ENCODE measurements around the gene CYP3A7.

DNA sequence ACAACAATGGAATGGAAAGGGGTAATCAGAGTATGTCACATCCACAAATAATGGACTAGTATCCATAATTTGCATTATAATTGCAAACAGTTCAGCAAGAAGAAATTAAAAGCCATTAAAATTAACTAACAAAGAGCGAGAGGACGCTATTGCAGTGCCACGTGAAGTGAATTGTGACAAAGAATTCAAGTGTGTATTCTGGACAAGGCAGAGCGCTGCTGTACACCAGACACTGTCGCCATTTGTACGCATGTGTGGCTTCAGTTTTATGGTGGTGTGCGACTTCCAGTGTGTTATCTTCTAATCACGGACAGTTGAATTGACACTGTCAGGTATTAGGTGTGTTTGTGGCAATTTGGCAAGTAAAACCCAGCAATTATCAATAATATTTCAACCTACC, 66.5 kb downstream of the CYP3A7 start:
- TF ChIP-seq, protein P1, sequence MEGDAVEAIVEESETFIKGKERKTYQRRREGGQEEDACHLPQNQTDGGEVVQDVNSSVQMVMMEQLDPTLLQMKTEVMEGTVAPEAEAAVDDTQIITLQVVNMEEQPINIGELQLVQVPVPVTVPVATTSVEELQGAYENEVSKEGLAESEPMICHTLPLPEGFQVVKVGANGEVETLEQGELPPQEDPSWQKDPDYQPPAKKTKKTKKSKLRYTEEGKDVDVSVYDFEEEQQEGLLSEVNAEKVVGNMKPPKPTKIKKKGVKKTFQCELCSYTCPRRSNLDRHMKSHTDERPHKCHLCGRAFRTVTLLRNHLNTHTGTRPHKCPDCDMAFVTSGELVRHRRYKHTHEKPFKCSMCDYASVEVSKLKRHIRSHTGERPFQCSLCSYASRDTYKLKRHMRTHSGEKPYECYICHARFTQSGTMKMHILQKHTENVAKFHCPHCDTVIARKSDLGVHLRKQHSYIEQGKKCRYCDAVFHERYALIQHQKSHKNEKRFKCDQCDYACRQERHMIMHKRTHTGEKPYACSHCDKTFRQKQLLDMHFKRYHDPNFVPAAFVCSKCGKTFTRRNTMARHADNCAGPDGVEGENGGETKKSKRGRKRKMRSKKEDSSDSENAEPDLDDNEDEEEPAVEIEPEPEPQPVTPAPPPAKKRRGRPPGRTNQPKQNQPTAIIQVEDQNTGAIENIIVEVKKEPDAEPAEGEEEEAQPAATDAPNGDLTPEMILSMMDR (IDR thresholded peaks at IDR 0.05) = no peak
- no peak for TF ChIP-seq POLR2A (IDR thresholded peaks at IDR 0.05)
